ENCODE results near the gene WWOX.
"Not testable (repeated sequence)": the region's sequence is repeated elsewhere in the genome, so short reads cannot be mapped to it uniquely, and the experiment has no call there.

The WWOX gene

GRCh38 chr16:78099271-78100111 is at the start of gene WWOX:
WWOX (plus strand) TSS chr16:78099654.
- DNase-seq (ENCODE audit: low read depth in 2 of 2), result peak; percentile 89 to 92

GRCh38 chr16:78050734-78051400 is 48.6 kb upstream of the WWOX start:
- DNase-seq (ENCODE audit: low read depth in 2 of 2), result no peak

GRCh38 chr16:78057803-78058564 is 41.5 kb upstream of the WWOX start:
- no peak for DNase-seq (ENCODE audit: low read depth in 2 of 2)

GRCh38 chr16:78059806-78060205 is 39.6 kb upstream of the WWOX start:
- DNase-seq (ENCODE audit: low read depth in 2 of 2), result not testable (repeated sequence)

GRCh38 chr16:78060295-78060694 is 39.2 kb upstream of the WWOX start:
- DNase-seq (ENCODE audit: low read depth in 2 of 2), result no peak

- no peak for DNase-seq (ENCODE audit: low read depth in 2 of 2)
These were observed 38.6 kb upstream of the WWOX start for GRCh38 chr16:78060809-78061208.

- DNase-seq (ENCODE audit: low read depth in 2 of 2), result no peak
These were observed 34.1 kb upstream of the WWOX start for GRCh38 chr16:78065319-78065718.

GRCh38 chr16:78069913-78070312 is 29.5 kb upstream of the WWOX start:
- DNase-seq (ENCODE audit: low read depth in 2 of 2), result no peak

GRCh38 chr16:78072275-78072674 is 27.2 kb upstream of the WWOX start:
- DNase-seq (ENCODE audit: low read depth in 2 of 2), result no peak

- DNase-seq (ENCODE audit: low read depth in 2 of 2), result no peak
These were observed 23.7 kb upstream of the WWOX start for GRCh38 chr16:78075800-78076199.

GRCh38 chr16:78081341-78081740 is 18.1 kb upstream of the WWOX start:
- DNase-seq (ENCODE audit: low read depth in 2 of 2), result no peak

- DNase-seq (ENCODE audit: low read depth in 2 of 2), result no peak
These were observed 8.0 kb upstream of the WWOX start for GRCh38 chr16:78091419-78091818.

GRCh38 chr16:78092758-78093157 is 6.7 kb upstream of the WWOX start:
- DNase-seq (ENCODE audit: low read depth in 2 of 2), result no peak

- no peak for DNase-seq (ENCODE audit: low read depth in 2 of 2)
These were observed 5.3 kb upstream of the WWOX start for GRCh38 chr16:78094166-78094565.

GRCh38 chr16:78094998-78095397 is 4.5 kb upstream of the WWOX start:
- DNase-seq (ENCODE audit: low read depth in 2 of 2), result no peak

- no peak for DNase-seq (ENCODE audit: low read depth in 2 of 2)
These were observed 3.1 kb upstream of the WWOX start for GRCh38 chr16:78096386-78096785.

- no peak for DNase-seq (ENCODE audit: low read depth in 2 of 2)
These were observed 1.9 kb upstream of the WWOX start for GRCh38 chr16:78097548-78097947.

- no peak for DNase-seq (ENCODE audit: low read depth in 2 of 2)
These were observed 1.4 kb upstream of the WWOX start for GRCh38 chr16:78098087-78098486.

- DNase-seq (ENCODE audit: low read depth in 2 of 2), result no peak
These were observed 721 bp upstream of the WWOX start for GRCh38 chr16:78098595-78099270.

- no peak for DNase-seq (ENCODE audit: low read depth in 2 of 2)
These were observed 636 bp downstream of the WWOX start for GRCh38 chr16:78100112-78100467.

GRCh38 chr16:78102122-78102660 is 2.7 kb downstream of the WWOX start:
- DNase-seq (ENCODE audit: low read depth in 2 of 2), result no peak

GRCh38 chr16:78102865-78103264 is 3.4 kb downstream of the WWOX start:
- DNase-seq (ENCODE audit: low read depth in 2 of 2), result no peak

All from activated CD8-positive, alpha-beta memory T cell treated with anti-CD3 and anti-CD28 coated beads for 4 hours (primary cell).